Measurements from ENCODE around the gene GGCX.
A peak's percentile ranks its signal among the peaks of the same experiment; 100 is the strongest.
"Not testable (repeated sequence)": the region's sequence is repeated elsewhere in the genome, so short reads cannot be mapped to it uniquely, and the experiment has no call there.

Gene GGCX

DNA sequence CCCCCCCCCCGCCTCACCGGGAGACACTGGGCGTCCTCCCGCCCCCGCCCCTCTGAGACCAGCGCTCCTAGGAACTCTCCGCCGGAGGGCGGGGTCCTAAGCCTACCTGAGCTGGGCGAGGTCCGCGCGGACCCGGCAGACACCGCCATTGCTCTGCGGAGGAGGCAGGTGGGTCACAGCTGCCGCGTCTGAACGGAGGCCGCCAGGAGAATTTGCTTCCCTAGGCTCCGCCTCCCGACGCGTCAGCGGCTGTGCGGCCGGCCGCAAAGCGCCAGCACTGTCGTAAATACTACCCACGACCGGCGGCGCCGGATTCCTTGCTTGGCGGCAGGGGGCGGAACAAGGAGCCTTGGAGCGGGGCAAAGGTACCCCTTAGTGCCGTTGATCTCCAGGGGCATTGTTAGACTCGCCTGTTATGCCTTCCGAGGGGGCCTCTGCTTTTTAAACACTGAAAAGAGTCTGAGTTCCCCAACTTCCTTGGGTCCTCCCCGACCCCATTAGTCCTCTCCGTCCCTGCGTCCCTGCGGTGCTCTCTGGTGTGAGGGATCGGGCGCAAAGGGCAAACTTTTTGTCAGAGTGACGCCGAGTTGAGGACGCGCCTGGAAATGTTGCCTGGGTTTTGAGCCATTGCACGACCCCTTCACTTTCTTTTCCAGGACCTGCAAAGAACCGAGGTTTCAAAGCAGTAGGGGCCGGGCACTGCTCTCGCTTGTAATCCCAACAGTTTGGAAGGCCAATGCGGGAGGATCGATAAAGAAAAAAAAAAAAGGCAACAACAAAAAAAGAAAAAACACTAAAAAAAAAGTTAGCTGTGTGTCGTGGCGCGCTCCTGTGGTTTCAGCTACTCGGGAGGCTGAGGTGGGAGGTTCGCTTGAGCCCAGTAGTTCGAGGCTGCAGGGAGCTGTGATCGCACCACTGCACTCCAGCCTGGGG, at the start of gene GGCX:
Gene GGCX (minus strand): TSS at position 214 of the 933 bp plus-strand sequence. CDS start 65 bp downstream, at position 149.
- DNase-seq = peak; percentile 97

DNA sequence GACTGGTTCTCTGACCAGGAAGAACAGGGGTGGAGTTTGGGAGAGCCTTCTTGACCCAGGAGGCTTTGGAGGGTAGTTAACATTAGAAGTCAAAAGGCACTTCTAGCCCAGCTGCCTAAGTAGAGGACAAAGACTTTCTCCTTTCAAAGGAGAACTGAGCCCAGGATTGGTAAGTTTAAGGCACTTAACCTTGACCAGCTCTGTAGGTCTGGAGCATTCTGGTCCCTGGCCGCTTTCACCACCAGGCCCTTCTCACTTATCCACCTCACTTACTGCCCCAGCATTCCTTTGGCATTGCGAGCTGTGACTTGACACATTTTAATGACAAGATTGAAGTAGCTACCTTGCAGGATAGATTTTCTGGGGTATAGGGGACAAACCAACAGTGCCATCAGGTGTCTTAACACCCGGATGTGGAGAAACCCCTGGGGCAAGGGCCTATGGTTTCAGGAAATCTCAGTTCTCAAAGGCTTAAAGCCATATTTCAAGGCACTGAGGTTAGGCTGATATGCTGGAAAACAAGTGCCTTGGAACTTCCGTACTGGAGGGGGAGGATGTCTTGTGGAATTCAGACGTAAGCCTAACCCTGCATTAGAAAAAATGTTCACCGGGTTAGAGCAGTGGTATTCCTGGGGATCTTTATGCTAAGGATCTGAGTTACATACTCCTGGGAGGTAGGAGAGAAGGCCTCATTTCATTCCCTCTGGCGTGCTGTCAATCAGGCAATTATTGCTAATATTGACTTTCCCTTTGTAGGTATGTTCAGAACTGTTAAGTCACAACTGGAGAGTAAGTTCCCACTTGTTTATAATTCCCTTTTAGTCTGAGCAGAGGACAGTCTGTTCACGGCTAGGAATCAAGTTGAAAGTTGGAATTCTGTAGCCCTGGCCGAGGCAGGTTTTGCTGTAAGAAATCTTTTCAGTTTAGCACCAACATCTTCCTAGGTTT, 46.2 kb upstream of the GGCX start:
- DNase-seq = no peak

DNA sequence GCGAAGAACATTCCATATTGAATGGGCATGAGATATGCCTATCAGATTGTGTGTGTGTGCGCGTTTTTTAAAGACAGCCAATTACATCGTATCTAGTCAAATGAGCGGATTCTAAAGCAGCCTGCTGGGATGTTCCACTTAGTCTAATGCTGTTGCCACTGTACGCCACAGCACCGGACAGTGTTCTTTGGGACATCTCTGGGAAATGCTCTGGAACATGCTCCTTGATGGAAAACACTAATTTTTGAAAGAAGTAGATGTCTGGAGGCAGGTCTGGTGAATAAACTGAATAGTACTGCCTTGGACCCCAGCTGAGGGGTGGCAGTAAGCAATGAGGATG, 44.8 kb upstream of the GGCX start:
- no peak for DNase-seq

DNA sequence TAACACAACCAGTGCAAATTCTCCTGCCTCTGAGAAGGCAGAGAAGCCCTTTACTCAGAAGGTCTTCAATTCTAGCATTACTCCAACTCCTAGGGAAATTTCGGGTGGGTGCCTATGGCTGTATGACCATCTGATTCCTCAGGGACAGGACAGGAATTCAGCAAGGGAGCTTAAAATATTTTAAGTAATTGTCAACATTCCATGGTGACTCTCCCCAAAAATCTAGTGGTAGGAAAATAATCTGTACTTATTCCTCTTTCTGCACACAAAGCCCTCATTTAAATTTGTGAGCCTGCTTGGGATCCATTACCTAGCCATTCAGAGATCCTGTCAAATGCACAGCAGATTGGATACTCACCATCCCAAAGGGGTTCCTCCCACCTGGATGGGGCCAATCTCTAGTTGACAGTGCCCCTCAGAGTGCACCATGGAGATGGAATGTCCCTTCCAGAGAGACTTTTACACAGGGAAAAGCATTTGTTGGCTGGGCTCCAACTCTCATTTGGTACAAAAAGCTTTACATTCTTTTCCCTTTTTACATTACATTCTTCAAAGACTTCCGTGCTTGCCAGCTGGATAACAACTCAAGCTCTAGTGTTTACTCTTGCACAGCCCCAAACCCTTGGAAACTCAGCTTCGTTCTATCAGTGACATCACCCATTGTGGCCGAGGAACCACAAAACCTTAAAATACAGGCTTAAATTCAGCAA, 44.3 kb upstream of the GGCX start:
- DNase-seq = no peak

DNA sequence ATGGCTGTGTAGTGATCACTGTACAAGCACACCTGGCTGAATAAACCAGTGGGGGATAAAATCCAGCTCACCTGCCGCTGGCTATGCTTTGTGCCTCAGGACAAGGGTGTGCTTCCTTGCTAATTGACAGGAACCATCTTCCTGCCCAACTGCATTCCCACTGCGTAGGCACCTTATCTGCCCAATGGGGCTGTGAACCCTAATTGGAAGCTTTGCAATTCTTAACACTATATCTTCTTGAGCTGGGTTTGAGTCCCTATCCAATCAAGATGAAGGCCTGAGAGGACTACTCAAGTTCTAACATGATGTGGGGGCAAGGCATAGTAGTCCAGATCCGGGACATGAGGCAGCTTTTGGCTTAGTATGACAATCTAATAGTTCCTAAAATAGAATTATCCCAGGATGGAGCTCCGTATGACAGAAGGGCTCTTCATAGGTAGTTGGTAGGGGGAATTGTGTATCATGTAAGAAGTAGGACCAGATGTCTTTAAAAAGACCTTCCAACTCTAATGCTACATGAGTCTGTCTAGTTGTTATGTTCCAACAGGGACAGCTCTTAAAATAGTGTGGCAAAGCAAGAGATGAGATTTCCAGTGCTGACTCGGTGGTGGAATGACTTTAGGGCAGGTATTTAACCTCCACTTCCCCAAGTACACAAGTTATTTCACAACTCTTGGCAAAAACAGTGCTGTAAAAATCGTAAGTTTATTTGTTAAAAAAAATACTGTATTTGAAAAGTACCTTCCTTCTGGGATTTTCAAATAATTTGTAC, 43.5 kb upstream of the GGCX start:
- DNase-seq = no peak

DNA sequence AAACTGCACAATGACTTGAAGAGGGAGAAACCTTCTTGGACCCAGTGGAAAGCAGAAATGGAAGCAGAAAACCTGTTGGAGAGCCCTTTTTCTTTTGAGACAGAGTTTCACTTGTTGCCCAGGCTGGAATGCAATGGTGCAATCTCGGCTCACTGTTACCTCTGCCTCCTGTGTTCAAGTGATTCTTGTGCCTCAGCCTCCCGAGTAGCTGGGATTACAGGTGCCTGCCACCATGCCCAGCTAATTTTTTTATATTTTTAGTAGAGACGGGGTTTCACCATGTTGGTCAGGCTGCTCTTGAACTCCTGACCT, 42.8 kb upstream of the GGCX start:
- not testable (repeated sequence) for DNase-seq

DNA sequence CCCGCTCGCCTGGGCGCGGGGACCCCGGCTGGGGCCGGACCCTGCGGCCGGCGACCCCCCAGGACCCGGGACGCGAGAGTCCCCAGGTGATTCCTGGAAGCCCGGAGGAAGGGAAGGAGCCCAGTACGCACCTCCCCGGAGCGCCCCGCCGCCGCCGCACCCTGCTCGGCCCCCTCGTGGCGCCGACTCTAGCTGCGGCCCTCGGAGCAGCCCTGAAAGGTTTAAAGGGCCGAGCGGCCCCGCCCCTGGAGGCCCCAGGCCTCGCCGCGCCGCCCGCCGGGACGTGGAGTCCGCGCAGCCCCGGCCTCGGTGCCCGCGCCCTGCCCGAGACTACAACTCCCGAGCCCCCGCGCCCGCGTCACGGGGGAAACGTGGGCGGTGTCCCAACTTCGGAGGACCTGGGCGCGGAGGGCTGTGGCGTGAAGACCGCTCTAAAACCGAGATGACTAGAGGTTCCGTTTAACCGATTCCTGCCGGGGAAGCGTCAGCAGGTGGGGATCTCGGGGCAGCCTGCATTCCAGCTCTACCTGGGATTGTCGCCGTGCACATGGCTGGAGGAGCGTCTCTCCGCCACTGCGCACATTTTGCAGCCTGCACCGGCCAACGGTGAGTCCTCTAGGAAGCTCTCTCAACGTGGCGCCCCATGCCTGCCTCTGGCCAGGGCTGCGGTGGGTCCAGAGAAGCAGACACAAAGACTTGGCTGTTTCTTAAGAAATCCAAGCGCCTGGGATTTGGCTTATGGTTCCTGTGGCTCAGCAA, 41.4 kb upstream of the GGCX start, which contains the start of gene TMEM150A:
Gene TMEM150A (minus strand): TSS at position 223 of the 759 bp plus-strand sequence. CDS start 750 bp downstream, outside the sequence.
- DNase-seq = peak; percentile 93

DNA sequence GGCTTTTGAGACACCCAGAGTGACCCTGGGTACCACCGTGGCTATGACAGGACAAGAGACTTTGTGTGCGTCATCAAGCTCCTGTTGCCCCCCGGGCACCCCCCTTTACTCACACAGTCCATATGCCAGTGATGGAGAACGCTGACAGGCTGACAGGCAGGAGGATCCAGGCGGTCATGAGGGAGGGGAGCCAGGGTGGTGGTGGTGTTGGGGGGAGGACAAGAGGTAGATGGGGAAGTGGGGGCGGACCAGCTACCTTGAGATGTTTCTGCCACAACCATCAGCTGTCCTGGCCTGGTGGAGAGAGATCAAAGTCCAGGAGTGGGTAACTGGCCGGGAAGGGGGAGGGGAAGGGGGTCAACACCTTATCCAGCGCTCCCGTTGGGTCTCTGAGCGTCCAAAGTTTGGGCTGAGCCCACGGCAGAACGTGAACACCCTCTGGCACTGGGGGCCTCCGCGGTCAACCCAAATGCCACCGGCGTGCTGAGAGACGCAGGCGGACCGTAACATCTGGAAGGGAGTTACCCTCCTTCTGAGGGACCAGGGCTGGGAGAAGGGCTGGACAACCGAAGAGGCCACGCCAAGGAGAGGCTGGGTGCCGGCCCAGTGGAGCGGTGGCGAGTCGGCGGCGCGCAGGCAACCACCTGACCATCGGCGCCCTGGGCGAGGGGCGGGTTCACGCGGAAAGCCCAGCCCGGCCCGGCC, 40.6 kb upstream of the GGCX start:
- DNase-seq = no peak

DNA sequence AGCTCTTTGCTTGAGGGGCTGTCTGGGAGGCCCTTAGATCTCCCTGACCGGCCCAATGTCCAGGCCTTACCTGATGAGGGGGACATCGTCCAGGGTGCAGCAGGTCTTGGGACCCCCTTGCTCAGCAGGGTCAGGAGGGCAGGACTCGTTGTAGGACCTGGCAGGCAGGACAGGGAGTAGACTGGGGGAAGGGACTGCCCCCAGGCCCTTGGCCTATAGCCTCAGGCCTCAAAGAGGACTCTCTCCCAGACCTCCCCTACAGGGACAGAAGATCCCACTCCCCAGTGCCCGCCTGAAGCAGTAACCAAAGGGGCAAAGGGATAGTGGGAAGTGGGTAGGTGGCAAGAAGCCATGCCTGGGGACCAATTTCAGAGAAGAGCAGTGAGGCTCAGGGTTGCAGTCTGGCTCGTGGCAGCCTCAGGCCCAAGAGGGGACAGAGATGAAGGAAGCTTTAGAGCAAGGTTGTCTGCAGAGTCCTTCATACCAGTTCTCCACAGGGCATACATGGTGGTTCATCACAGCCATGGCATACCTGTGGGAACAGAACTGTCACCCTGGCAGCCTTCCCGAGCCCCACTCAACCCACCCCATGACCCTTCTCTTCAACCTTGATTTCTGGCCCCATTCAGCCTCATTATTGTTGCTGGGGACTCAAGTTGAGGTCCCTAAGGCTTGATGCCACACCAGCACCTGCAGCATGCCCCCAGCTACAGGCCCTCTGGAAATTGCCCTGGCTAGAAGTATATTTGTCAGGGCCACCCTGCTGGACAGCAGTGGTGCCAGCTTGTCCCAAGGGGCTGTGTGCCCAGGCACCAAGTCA, 39.9 kb upstream of the GGCX start:
- DNase-seq = no peak

DNA sequence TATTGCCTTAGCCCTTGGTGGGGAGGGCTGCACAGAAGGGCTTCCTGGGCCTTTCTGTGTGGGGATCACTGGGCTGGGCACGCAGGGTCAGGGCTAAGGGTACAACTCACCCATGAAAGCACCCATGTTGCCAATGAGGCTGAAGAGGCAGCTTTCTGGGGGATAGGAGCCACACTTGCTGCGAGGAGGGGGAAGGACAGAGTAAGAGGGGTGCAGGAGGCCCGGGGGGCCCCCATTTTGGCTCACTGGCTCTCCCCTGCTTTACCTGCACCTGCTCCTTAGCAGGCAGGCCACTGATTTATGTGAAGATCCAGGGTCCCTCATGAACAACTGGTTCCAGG, 38.9 kb upstream of the GGCX start:
- DNase-seq = no peak

DNA sequence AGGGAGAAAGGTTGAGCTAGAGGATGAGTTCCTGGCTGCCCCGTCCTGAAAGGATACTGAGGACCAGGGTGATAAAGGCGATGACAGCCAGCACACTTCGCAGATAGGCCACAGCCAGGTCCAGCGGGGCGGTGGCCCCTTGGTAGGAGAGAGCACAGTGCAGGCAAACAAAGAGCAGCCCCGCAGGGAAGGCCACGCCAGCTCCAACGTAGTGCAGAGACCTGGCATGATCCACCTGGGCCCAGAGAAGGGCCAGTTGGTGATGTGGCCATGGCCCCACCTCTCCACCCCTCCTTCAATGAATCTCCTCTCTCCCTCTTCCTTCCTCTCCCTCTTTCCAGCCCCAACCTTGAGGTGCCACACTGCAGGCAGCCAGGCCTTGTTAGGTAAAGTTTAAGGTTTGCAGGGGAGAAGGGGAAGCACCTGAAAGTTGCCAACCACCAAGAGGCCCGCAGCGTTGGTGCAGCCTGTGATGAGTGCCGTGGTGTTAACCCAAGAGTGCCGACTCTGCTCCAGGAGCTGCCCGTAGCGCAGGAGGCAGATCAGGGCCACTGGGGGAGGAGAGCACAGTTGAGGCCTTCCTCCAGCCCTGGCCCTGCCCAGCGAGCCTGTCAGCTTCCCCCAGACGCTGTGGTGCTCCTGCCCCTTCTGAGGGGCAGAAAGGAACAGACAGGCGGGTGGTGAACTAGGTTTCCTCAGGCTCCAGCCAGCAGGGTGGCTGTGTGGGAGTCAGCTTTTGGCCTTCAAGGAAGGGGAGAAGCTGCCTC, 38.4 kb upstream of the GGCX start:
- no peak for DNase-seq

DNA sequence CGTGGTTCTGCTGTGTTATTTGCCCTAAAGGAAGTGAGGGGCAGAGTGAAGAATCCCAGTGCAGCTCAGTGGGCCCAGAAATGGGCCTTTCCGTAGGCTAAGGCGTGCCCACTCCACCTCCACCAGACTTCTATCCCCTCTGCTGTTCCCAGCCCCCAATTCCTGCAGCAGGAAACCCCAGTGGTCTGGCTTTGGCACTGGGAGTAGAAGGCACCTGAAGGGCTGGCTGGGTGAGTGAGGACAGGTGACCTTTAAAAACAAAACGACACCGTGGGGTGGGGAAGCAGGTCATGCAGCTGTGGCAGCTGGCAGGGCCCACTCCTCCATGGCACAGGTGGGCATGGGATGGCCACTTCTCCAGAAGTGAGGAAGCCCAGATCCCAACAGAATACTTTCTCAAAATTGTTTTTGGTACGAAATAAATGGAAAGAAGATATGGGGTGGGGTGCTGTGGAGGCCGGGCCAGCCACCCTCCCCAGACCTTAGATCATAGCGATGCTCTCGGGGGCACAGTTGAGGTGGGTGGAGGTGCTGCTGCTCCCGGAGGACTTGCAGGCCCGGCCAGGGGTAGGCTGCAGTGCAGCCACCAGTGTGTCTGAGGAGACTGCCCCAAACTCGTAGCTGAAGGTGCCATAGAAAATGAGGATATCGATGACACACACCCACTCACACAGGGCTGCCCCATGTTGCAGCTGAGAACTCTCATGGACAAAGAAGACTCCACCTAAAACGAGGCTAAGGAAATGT, 37.5 kb upstream of the GGCX start:
- DNase-seq = no peak

DNA sequence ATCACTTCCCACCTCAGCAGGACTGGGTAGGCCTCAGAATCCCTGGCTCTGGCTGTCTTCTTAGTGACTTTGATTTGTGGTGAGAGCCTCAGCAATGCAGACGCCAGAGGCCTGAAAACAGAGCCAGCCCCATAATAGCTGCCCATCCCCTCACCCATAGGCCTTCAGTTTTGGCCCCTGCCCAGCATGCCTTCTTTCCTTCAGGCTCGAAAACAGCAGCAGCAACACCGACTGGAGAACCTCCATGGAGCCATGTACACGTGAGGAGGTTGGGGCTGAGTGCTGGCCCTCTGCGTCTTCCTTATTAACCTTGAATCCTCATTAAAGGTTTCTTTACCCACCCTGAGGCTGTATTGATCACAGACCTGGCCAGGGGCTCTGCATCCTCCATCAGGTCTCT, 35.9 kb upstream of the GGCX start:
- no peak for DNase-seq

DNA sequence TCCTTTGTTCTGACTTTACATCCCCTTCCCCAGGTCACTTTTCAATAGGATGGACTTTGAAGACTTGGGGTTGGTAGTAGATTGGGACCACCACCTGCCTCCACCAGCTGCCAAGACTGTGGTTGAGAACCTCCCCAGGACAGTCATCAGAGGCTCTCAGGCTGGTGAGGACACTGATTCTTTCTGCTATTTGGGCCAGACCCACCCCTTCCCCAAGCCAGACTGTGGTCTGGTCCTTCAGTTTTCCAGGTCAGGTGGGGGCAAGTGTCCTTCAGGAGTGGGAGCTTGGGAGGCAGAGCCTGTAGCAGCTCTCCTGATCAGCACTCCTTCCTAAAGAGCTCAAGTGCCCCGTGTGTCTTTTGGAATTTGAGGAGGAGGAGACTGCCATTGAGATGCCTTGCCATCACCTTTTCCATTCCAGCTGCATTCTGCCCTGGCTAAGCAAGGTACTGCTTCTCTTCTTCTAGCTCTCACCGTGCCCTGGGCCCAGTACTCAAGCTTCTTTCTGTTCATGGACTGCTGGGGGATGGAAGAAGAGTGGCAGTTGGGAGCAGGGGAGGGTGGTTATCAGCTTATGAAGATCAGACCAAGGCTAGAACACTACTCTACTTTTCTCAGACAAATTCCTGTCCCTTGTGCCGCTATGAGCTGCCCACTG, 35.3 kb upstream of the GGCX start:
- DNase-seq = no peak

DNA sequence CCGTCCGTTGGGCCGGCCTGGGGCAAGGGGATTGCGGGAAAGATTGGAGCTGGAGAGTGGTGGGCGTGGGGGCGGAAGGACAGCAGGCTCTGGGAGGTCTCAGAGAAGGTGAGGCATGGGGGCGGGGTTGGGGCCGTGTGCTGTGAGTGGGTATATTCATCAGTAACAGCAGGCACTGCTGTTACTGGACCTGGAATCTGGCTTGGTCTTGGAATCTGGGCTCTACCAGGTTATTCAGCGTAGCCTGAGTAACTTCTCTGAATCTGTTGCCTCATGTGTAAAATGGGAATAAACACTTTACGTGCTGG, 34.7 kb upstream of the GGCX start:
- DNase-seq = no peak

DNA sequence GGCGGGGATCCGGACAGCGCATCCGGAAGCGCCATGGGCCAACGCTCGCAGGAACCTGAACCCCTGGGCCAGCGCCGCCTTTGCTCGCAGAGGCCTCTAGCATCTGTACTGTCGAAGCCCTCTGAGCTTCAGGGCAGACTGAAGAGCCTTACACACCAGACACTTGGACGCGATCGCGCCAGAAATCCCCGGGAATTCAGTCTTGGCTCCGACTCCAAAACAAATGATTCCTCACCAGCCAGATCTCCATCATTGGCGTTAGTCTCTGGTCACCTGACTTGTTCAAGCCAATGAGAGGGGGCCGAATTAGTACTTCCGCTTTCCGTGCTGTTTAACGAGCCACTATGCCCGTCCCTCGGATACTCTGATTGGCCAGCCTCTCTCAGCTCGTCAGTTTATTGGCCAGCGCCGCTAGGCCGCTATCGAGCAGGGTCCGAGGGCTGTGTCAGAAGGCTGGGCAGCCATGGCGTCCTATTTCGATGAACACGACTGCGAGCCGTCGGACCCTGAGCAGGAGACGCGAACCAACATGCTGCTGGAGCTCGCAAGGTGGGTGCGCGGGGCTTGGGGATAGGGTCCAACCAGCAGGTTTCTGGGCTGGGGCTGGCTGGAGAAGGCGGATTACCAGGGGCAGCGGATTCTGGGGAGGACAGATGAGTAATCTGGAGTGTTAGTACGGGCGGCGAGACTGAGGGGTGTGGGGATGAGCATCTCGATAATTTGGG, 34.2 kb upstream of the GGCX start, which contains the start of gene RNF181:
Gene RNF181 (plus strand): TSS at position 445 of the 725 bp plus-strand sequence. CDS start 19 bp downstream, at position 464.
- DNase-seq = peak; percentile 91

DNA sequence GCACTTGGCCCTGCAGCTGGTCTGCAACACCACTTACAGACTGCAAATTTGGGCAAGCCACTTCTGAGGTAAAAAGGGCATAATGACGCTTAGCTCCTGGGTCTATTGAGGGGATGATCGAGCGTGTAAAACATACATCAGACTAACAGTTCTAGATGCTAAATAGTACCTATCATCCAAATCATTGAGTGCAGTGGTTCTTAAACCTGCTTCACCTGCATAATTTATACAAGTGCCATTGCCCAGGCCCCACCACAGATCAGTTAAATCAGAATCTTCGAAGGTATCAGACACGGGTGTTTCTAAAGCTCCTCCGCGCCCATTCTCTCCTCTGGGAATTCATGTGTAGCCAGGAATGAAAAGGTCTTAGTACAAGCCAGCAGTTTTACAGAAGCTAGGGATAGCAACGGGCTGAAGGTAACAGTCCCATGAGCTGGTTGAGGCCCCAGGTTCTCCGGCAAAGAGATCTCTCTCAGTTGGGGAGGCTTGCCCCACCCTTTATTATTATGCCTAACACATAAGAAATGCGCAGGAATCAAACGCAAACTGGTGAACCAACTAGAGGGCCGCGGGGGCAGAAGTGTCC, 33.5 kb upstream of the GGCX start:
- DNase-seq = no peak
